ENCODE measurements around the gene HSP90AB1.

The HSP90AB1 gene

GRCh38 chr6:44298864-44299263, 52.0 kb downstream of the HSP90AB1 start:
- TF ChIP-seq CTCF (IDR thresholded peaks at IDR 0.05; ENCODE audit: low read depth, low read length, poor library complexity, severe bottlenecking) (no peak), EZH2phosphoT487 (IDR thresholded peaks at IDR 0.05; ENCODE audit: borderline replicate concordance, low read length) (no peak)
- Histone ChIP-seq H3K27ac (ENCODE audit: low read depth, low read length) (no peak overlapping the region), H3K27me3 (ENCODE audit: control insufficient read depth, low read length) (peaks cover 30% of the 10 kb centered on the region), H3K4me2 (ENCODE audit: low read length) (no peak overlapping the region), H3K4me3 (ENCODE audit: low read length) (no peak overlapping the region), H3K9me3 (ENCODE audit: control insufficient read depth, insufficient read depth, low read length) (no peaks in the 10 kb centered on the region), H4K20me1 (ENCODE audit: control insufficient read depth, insufficient read depth, low read depth, low read length) (peaks cover 3% of the 10 kb centered on the region; the same call in 1 of the 2 replicates), H3K36me3 (ENCODE audit: control insufficient read depth, low read length) (peaks cover 30% of the 10 kb centered on the region), H3K4me1 (ENCODE audit: control insufficient read depth, low read length) (no peaks in the 10 kb centered on the region), H3K9me2 (replicated peaks; ENCODE audit: control insufficient read depth, low read length) (no peaks in the 10 kb centered on the region), H3F3A (ENCODE audit: control insufficient read depth, insufficient read depth) (no peaks in the 10 kb centered on the region), H3K79me2 (ENCODE audit: control insufficient read depth, low read length) (no peaks in the 10 kb centered on the region)

GRCh38 chr6:44300292-44300823, 53.5 kb downstream of the HSP90AB1 start:
- Histone ChIP-seq H3K79me2 (ENCODE audit: control insufficient read depth, low read length) (no peaks in the 10 kb centered on the region), H3K4me1 (ENCODE audit: control insufficient read depth, low read length) (no peaks in the 10 kb centered on the region), H4K20me1 (ENCODE audit: control insufficient read depth, insufficient read depth, low read depth, low read length) (peaks cover 3% of the 10 kb centered on the region; the same call in 1 of the 2 replicates), H3K4me2 (ENCODE audit: low read length) (no peak overlapping the region), H3K9me3 (ENCODE audit: control insufficient read depth, insufficient read depth, low read length) (no peaks in the 10 kb centered on the region), H3K36me3 (ENCODE audit: control insufficient read depth, low read length) (peaks cover 44% of the 10 kb centered on the region), H3K4me3 (ENCODE audit: low read length) (no peak overlapping the region), H3K9me2 (replicated peaks; ENCODE audit: control insufficient read depth, low read length) (no peaks in the 10 kb centered on the region), H3F3A (ENCODE audit: control insufficient read depth, insufficient read depth) (no peaks in the 10 kb centered on the region), H3K27ac (ENCODE audit: low read depth, low read length) (no peak overlapping the region), H3K27me3 (ENCODE audit: control insufficient read depth, low read length) (peaks cover 26% of the 10 kb centered on the region)
- no peak for TF ChIP-seq CTCF (IDR thresholded peaks at IDR 0.05; ENCODE audit: low read depth, low read length, poor library complexity, severe bottlenecking)
- no peak for TF ChIP-seq EZH2phosphoT487 (IDR thresholded peaks at IDR 0.05; ENCODE audit: borderline replicate concordance, low read length)

GRCh38 chr6:44301106-44301505, 54.2 kb downstream of the HSP90AB1 start:
- peaks cover 24% of the 10 kb centered on the region for H3K27me3 ChIP-seq (ENCODE audit: control insufficient read depth, low read length)
- H3K79me2 ChIP-seq (ENCODE audit: control insufficient read depth, low read length) = no peaks in the 10 kb centered on the region
- H3K4me2 ChIP-seq (ENCODE audit: low read length) = no peak overlapping the region
- H3K27ac ChIP-seq (ENCODE audit: low read depth, low read length) = no peak overlapping the region
- H3K36me3 ChIP-seq (ENCODE audit: control insufficient read depth, low read length) = peaks cover 50% of the 10 kb centered on the region
- no peak for TF ChIP-seq EZH2phosphoT487 (IDR thresholded peaks at IDR 0.05; ENCODE audit: borderline replicate concordance, low read length)
- no peak for TF ChIP-seq CTCF (IDR thresholded peaks at IDR 0.05; ENCODE audit: low read depth, low read length, poor library complexity, severe bottlenecking)
- H3K4me3 ChIP-seq (ENCODE audit: low read length) = no peak overlapping the region
- no peaks in the 10 kb centered on the region for H4K20me1 ChIP-seq (ENCODE audit: control insufficient read depth, insufficient read depth, low read depth, low read length)
- no peaks in the 10 kb centered on the region for H3K9me3 ChIP-seq (ENCODE audit: control insufficient read depth, insufficient read depth, low read length)
- no peaks in the 10 kb centered on the region for H3K9me2 ChIP-seq (replicated peaks; ENCODE audit: control insufficient read depth, low read length)
- no peaks in the 10 kb centered on the region for H3F3A ChIP-seq (ENCODE audit: control insufficient read depth, insufficient read depth)
- H3K4me1 ChIP-seq (ENCODE audit: control insufficient read depth, low read length) = no peaks in the 10 kb centered on the region
